ENCODE data around the gene POMGNT1. TPM values are rescaled to one million over a fixed set of nuclear protein-coding genes. Genes with fewer than 3 reads are reported as not detected.

Gene POMGNT1
- total and polyA plus RNA-seq, 2 donors (not counting 3 experiments of a cell fraction or from before 2014, with no cell fraction given) = 64.4 to 67.5 TPM

DNA sequence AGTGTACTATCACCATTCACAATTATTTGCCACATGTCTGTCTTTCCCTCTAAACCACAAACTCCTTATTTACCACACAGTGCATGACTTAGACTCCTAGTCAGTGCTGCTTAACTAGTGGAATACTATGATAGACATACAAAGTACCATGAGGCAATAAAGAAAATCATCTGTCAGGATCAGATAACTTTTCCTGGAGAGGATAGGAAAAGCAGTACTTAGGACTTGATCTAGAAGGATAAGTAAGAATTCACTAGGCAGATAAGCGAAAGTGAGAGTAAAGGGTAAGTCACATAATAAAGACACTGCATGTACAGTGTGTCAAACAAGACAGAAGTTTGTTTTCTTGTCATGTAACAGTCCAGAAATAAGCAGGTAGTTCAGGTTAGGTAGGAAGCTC is 44.5 kb downstream of the POMGNT1 start:
- H3K36me3 ChIP-seq (ENCODE audit: control insufficient read depth in 2 of 2, extremely low read depth in 1 of 2, insufficient read depth in 2 of 2, low read length in 2 of 2) = no peaks in the 10 kb centered on the region
- no peaks in the 10 kb centered on the region for H3K4me1 ChIP-seq (ENCODE audit: control insufficient read depth, extremely low read depth, insufficient read depth, low read length)
- POLR2A ChIA-PET = no interaction called here
- H4K20me1 ChIP-seq (replicated peaks; ENCODE audit: control insufficient read depth, extremely low read depth, insufficient read depth, low read length) = no peaks in the 10 kb centered on the region
- dilution Hi-C loops (cut with MboI; ENCODE audit: extremely low pct_ligation_motif_present, low sequenced_read_pairs) = no loop called here
- DNase-seq (ENCODE audit: low read depth, low spot score) = no peak
- H2AFZ ChIP-seq (ENCODE audit: low read depth, low read length) = no peak overlapping the region
- no peak overlapping the region for H3K9ac ChIP-seq (replicated peaks; ENCODE audit: extremely low read depth, insufficient read depth, low read length)
- no peaks in the 10 kb centered on the region for H3K79me2 ChIP-seq (ENCODE audit: control insufficient read depth, insufficient read depth, low read length)
- no peak overlapping the region for H3K4me2 ChIP-seq (ENCODE audit: insufficient read depth, low read length)
- TF ChIP-seq EZH2 (IDR thresholded peaks at IDR 0.05; ENCODE audit: borderline replicate concordance, low read depth, low read length, severe bottlenecking) (no peak), JUN (IDR thresholded peaks at IDR 0.05; ENCODE audit: borderline replicate concordance, insufficient read depth, insufficient read length, low read depth) (no peak), GATA2 (IDR thresholded peaks at IDR 0.05; ENCODE audit: insufficient read depth, insufficient read length, low read depth, low read length) (no peak), FOS (IDR thresholded peaks at IDR 0.05; ENCODE audit: borderline replicate concordance, insufficient read depth, low read length) (no peak), MYC (IDR thresholded peaks at IDR 0.05; ENCODE audit: low read depth, low read length) (no peak), POLR2A (IDR thresholded peaks at IDR 0.05; ENCODE audit: low read depth, low read length) (no peak), POLR2AphosphoS5 (IDR thresholded peaks at IDR 0.05; ENCODE audit: insufficient read depth, low read depth, low read length) (no peak)
- TF ChIP-seq, protein P1, sequence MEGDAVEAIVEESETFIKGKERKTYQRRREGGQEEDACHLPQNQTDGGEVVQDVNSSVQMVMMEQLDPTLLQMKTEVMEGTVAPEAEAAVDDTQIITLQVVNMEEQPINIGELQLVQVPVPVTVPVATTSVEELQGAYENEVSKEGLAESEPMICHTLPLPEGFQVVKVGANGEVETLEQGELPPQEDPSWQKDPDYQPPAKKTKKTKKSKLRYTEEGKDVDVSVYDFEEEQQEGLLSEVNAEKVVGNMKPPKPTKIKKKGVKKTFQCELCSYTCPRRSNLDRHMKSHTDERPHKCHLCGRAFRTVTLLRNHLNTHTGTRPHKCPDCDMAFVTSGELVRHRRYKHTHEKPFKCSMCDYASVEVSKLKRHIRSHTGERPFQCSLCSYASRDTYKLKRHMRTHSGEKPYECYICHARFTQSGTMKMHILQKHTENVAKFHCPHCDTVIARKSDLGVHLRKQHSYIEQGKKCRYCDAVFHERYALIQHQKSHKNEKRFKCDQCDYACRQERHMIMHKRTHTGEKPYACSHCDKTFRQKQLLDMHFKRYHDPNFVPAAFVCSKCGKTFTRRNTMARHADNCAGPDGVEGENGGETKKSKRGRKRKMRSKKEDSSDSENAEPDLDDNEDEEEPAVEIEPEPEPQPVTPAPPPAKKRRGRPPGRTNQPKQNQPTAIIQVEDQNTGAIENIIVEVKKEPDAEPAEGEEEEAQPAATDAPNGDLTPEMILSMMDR (IDR thresholded peaks at IDR 0.05; ENCODE audit: extremely low read depth in 1 of 2, insufficient read depth in 1 of 2, low read depth in 1 of 2, low read length in 2 of 2) = no peak
- TF ChIP-seq, protein P2, sequence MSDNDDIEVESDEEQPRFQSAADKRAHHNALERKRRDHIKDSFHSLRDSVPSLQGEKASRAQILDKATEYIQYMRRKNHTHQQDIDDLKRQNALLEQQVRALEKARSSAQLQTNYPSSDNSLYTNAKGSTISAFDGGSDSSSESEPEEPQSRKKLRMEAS (IDR thresholded peaks at IDR 0.05; ENCODE audit: insufficient read depth, insufficient read length) = no peak
- FAIRE-seq = no peak
- intact Hi-C loops (cut with micrococcal nuclease) = no loop called here
- CTCF ChIA-PET = no interaction called here
- no peaks in the 10 kb centered on the region for H3K9me3 ChIP-seq (replicated peaks; ENCODE audit: control insufficient read depth, insufficient read depth, low read length)
- H3K4me3 ChIP-seq (replicated peaks in 1 of 3; ENCODE audit: insufficient read depth in 1 of 3, low read depth in 1 of 3, low read length in 3 of 3) = no peak overlapping the region
- H3K9me1 ChIP-seq (replicated peaks; ENCODE audit: control insufficient read depth, extremely low read depth, insufficient read depth, low read length) = no peaks in the 10 kb centered on the region
- H3K27me3 ChIP-seq (ENCODE audit: control insufficient read depth in 2 of 2, insufficient read depth in 2 of 2, low read length in 2 of 2) = no peaks in the 10 kb centered on the region
- no TSS peak for BruUV-seq (replicated peaks)
- H3K27ac ChIP-seq (ENCODE audit: insufficient read depth, low read depth, low read length) = no peak overlapping the region
